ACHN (cell line): ENCODE measurements around the gene DRD3.

Experiments used
- DNase-seq: peaks from one replicate; pipeline ENCODE4 v3.0.0-alpha.2; 2015
- in situ Hi-C: cut with HindIII; loops from 2 replicates; pipeline ENCODE4 v1.10.0; 2017; ENCODE audit warnings: low sequenced_read_pairs, low pct_ligation_motif_present, low pct_unique_long_range_greater_than_20kb

Gene DRD3

GRCh38 chr3:114178770-114179368, at the start of gene DRD3:
DRD3 (minus strand) TSS chr3:114179052; CDS start chr3:114171992, 7,060 bp downstream.
- DNase-seq: peak; percentile 37
- in situ Hi-C loops: no loop called here

GRCh38 chr3:114227076-114227475, 48.2 kb upstream of the DRD3 start:
- in situ Hi-C loops: no loop called here

GRCh38 chr3:114226313-114226712, 47.5 kb upstream of the DRD3 start:
- in situ Hi-C loops: no loop called here
- no peak for DNase-seq

More at GRCh38 chr3:114227076-114227475, 48.2 kb upstream of the DRD3 start:
- no peak for DNase-seq

- DNase-seq: no peak
- in situ Hi-C loops: no loop called here
Measured at GRCh38 chr3:114223143-114223542, 44.3 kb upstream of the DRD3 start.

GRCh38 chr3:114221881-114222264, 43.0 kb upstream of the DRD3 start:
- DNase-seq: no peak
- in situ Hi-C loops: no loop called here

- in situ Hi-C loops: no loop called here
- DNase-seq: no peak
Measured at GRCh38 chr3:114221165-114221880, 42.5 kb upstream of the DRD3 start.

GRCh38 chr3:114219741-114220140, 40.9 kb upstream of the DRD3 start:
- in situ Hi-C loops: no loop called here

GRCh38 chr3:114218578-114219185, 39.8 kb upstream of the DRD3 start:
- DNase-seq: no peak
- in situ Hi-C loops: no loop called here

More at GRCh38 chr3:114219741-114220140, 40.9 kb upstream of the DRD3 start:
- no peak for DNase-seq

- no peak for DNase-seq
- in situ Hi-C loops: no loop called here
Measured at GRCh38 chr3:114218006-114218405, 39.2 kb upstream of the DRD3 start.

GRCh38 chr3:114217266-114217665, 38.4 kb upstream of the DRD3 start:
- in situ Hi-C loops: no loop called here
- no peak for DNase-seq

- in situ Hi-C loops: no loop called here
- no peak for DNase-seq
Measured at GRCh38 chr3:114216186-114216970, 37.5 kb upstream of the DRD3 start.

GRCh38 chr3:114214542-114215341, 35.9 kb upstream of the DRD3 start:
- in situ Hi-C loops: no loop called here
- DNase-seq: no peak

GRCh38 chr3:114213627-114214541, 35.0 kb upstream of the DRD3 start:
- in situ Hi-C loops: no loop called here

GRCh38 chr3:114213292-114213626, 34.4 kb upstream of the DRD3 start:
- in situ Hi-C loops: no loop called here
- DNase-seq: no peak

More at GRCh38 chr3:114213627-114214541, 35.0 kb upstream of the DRD3 start:
- peak; percentile 81 for DNase-seq

GRCh38 chr3:114212646-114213045, 33.8 kb upstream of the DRD3 start:
- in situ Hi-C loops: no loop called here

GRCh38 chr3:114207768-114208167, 28.9 kb upstream of the DRD3 start:
- no peak for DNase-seq
- in situ Hi-C loops: no loop called here

More at GRCh38 chr3:114212646-114213045, 33.8 kb upstream of the DRD3 start:
- DNase-seq: no peak

GRCh38 chr3:114206342-114206741, 27.5 kb upstream of the DRD3 start:
- in situ Hi-C loops: no loop called here
- DNase-seq: no peak
